ENCODE results near the gene MORN4.
"Not testable (repeated sequence)": the region's sequence is repeated elsewhere in the genome, so short reads cannot be mapped to it uniquely, and the experiment has no call there.

MORN4 gene

GRCh38 chr10:97576487-97576886 lies 56.8 kb downstream of the MORN4 start:
- not testable (repeated sequence) for FAIRE-seq

DNA sequence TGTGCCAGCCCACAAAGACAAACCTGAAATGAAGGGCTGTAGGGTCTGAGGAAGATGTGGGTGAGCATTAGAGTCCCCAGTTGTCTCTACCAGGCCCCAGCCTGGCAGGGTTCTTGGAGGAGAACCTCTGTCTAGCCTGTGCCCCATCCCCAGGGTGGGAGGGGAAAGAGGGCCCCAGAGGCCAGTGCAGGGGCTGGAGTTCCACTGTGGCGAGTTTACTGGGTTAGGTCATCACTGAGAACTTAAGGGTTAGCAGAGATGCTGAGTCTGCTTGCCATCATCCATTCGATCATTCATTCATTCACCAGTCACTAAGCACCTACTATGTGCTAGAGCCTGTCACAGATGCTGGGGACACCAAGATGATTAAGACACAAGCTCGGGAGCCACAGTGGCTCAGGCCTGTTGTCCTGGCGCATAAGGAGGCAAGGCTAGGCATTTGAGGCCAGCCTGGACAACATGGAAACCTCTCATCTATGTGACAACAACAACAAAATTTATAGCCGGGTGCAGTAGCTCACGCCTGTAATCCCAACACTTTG lies 58.1 kb downstream of the MORN4 start:
- FAIRE-seq (no peak), DNase-seq (ENCODE audit: insufficient read length, low spot score) (peak; percentile 69)

More at GRCh38 chr10:97576487-97576886, 56.8 kb downstream of the MORN4 start:
- DNase-seq (ENCODE audit: insufficient read length, low spot score), result not testable (repeated sequence)

DNA sequence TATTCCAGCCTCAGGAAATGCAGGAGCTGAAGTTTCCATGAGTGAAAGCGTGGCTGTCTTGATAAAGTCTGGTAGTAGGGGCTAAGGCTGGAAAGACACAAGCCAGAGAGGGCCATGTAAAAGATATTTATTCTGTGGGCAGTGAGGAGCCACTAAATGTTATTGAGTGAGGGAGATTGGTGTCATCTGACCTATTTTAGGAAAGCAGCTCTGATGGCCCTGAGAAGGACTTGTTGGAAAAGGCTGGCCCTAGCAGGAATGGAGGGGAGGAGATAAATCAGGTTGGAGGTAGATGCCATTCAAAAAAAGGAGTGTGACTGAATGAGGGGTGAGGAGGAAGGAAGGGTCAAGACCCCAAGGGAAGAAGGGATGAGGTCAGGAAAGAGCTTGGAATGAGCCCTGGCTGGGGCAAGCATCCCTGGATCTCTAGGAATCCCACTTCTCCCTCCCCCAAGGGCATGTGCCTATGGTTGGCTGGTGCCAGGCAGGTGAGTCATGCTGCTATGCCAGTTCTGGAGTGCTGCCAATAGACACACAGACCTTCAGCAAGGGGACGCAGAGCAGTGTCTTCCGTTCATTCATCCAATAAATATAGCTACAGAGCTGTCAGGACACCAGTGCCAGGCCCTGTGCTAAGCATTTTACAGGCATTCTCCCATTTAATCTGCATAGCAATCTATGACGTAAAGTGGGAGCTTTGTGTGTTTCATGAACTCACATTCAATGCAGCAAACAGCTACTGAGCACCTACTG lies 58.8 kb downstream of the MORN4 start:
- DNase-seq (ENCODE audit: insufficient read length, low spot score) (peak; percentile 98), FAIRE-seq (peak; percentile 99)

DNA sequence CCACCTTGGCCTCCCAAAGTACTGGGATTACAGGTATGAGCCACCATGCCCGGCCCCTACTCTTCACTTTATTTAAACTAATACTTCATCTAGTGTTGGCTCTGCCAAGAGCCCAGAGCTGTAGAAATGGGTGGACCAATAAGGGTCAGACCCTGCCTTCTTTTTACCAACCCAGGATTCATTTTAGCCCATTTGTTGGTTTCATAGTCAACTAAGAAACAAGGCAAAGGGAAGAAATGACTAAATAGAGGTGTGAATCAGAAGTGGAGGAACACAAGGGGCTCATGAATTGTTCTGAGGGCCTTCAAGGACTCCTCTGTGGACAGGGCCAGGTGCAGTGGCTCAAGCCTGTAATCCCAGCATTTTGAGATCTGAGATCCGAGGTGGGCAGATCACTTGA lies 59.6 kb downstream of the MORN4 start:
- no peak for FAIRE-seq
- no peak for DNase-seq (ENCODE audit: insufficient read length, low spot score)

DNA sequence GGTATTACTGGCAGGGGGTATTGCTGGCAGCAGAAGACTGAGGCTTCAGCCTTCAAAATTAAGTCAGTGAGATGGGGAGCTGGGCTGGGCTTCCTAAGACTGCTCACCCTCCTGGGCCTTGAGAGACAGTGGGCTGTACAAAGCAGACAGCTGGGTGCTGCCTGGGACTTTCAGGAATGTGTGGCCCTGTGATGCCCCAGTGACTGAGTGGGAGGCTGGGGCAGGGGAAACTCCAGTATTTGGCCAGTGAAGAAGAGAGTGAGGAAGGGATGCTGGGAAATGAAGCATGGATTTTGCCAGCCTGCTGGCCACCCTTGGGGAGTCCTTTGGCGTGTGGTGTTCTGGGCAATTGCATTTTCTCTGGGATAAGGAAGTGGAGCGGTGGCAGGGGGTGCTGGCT lies 60.3 kb downstream of the MORN4 start:
- no peak for DNase-seq (ENCODE audit: insufficient read length, low spot score)
- peak; percentile 54 for FAIRE-seq

GRCh38 chr10:97572214-97572989 lies 60.9 kb downstream of the MORN4 start, which contains the start of gene ANKRD2:
TSS of gene ANKRD2 (plus strand) at chr10:97572779. CDS start at chr10:97572789, 10 bp downstream.
- DNase-seq (ENCODE audit: insufficient read length, low spot score) (peak; percentile 71), FAIRE-seq (peak; percentile 81)

GRCh38 chr10:97571622-97572021 lies 61.7 kb downstream of the MORN4 start:
- FAIRE-seq, result no peak
- DNase-seq (ENCODE audit: insufficient read length, low spot score), result no peak

DNA sequence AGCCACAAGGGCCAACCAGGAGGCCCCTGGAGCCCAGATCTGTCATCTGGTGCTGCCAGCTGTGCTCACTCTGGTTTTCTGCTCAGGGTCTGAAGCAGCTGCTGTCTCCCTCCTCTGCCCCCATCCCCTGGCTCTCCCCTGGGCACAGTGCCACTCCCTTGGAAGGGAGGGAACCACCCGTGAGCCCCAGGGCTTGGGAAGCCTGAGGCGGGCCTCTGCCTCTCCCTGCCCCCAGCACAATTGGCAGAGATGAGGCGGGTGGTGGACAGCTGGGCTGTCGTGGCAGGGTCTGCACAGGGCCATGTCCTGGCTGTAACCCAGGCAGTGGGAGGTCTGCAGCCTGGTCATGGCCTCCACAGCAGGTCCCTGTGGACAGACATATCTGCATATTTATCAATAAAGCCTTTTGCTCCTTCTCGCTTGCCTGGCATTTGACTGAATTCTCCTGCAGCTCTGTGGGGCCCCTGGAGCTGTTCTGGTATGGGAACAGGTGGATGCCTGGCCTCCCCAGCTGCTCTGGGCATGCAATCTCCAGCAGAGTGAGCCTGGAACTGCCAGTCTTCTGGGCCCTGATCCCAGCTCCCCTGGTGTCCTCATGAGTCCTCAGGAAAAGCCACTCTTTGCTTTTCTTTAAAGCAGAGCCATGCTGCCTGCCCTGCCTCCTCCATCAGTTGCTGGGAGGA lies 62.4 kb downstream of the MORN4 start:
- FAIRE-seq (no peak), DNase-seq (ENCODE audit: insufficient read length, low spot score) (no peak)

DNA sequence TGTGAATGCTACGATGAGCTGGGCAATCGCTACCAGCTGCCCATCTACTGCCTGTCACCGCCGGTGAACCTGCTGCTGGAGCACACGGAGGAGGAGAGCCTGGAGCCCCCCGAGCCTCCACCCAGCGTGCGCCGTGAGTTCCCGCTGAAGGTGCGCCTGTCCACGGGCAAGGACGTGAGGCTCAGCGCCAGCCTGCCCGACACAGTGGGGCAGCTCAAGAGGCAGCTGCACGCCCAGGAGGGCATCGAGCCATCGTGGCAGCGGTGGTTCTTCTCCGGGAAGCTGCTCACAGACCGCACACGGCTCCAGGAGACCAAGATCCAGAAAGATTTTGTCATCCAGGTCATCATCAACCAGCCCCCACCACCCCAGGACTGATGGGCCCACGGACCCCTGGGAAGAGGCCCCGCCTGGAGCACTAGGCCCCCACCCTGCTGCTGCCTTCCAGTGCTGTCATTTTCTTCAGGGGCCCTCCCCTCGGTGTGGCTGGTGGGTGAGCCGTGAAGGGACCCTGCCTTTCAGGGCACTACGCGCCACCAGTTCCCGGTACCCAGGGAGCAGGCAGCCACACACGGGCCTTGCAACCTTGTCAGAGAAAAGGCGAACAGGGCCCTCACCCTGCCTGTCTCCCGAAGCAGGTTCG lies 63.0 kb downstream of the MORN4 start:
- no peak for DNase-seq (ENCODE audit: insufficient read length, low spot score)
- no peak for FAIRE-seq

DNA sequence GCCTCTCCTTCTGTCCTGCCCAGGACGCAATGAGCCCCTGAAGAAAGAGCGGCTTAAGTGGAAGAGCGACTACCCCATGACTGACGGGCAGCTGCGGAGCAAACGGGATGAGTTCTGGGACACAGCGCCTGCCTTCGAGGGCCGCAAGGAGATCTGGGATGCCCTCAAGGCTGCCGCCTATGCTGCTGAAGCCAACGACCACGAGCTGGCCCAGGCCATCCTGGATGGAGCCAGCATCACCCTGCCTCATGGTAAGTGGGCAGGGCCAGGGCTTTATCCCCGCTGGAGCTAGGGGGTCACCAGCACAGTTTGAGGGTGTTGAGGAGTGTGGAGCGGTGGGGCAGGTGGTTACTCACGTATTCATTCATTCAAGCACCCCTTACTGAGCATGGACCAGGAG lies 65.4 kb downstream of the MORN4 start:
- FAIRE-seq (no peak), DNase-seq (ENCODE audit: insufficient read length, low spot score) (no peak)

DNA sequence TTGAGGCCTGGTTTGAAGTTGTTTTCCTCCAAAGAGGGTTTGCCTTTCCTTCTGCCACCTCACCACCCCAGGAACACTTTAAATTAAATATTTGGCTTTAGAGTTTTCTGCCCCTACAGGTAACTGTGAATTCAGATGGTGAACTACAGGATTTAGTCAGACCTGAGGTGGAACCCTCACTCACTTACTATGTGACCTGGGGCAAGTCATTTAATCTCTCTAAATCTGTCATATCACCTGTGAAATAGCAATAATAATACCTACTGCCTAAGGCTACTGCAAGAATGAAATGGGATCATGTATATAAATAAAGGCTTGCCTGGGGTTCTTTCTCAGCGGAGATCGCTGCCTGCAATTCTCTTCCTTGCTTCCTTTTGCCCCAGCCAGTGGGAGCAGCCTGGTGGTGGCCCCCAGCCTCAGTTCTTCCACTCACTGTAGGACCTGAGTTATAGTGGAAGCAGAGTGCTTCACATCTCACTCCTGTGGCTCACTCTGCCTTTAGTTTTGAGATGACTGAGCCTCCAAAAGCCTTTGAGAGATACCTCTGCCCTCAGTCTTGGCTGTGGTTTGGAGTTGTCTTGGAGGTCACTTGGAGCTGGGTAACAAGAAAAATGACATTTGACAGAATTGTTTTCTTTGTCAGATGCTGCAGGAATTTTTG lies 66.8 kb downstream of the MORN4 start:
- DNase-seq (ENCODE audit: insufficient read length, low spot score) (no peak), FAIRE-seq (no peak)

DNA sequence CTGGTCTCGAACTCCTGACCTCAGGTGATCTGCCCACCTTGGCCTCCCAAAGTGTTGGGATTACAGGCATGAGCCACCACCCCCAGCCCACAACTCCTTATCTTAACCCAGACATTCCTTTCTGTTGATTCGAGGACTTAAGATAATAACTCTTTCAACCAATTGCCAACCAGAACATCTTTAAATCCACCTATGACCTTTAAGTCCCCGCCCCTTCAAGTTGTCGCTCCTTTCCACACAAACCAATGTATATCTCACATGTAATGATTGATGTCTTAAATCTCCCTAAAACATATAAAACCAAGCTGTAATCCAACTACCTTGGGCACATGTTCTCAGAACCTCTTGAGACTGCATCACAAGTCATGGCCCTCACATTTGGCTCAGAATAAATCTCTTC lies 68.5 kb downstream of the MORN4 start:
- FAIRE-seq (no peak), DNase-seq (ENCODE audit: insufficient read length, low spot score) (no peak)
